H9 (cell line): Measurements from ENCODE around the gene SPECC1L. TPM values are rescaled to one million over a fixed set of nuclear protein-coding genes. Genes with fewer than 3 reads are reported as not detected.
"Not testable (repeated sequence)": the region's sequence is repeated elsewhere in the genome, so short reads cannot be mapped to it uniquely, and the experiment has no call there.

Experiments
- DNase-seq: peaks from one replicate; pipeline ENCODE4 v3.0.0-alpha.2; 2017
- H2AFZ ChIP-seq: one replicate; pipeline ENCODE4 v1.6.1; 2013; ENCODE audit warnings: mild to moderate bottlenecking, low read length, control low read depth, moderate library complexity
- H2AK5ac ChIP-seq: 2 replicates; pipeline ENCODE4 v1.6.1; 2013; ENCODE audit warnings: low read length, control low read depth, mixed read lengths; ENCODE audit not compliant: insufficient read length
- H2BK120ac ChIP-seq: one replicate; pipeline ENCODE4 v1.6.1; 2013; ENCODE audit warnings: low read depth, mild to moderate bottlenecking, low read length, control low read depth, inconsistent platforms; ENCODE audit not compliant: poor library complexity, severe bottlenecking
- H2BK12ac ChIP-seq: 2 replicates; pipeline ENCODE4 v1.6.1; 2013; ENCODE audit warnings: low read length, control low read depth, mixed read lengths, low read depth; ENCODE audit not compliant: insufficient read length
- H2BK15ac ChIP-seq: 2 replicates; pipeline ENCODE4 v1.6.1; 2013; ENCODE audit warnings: low read depth, low read length, control low read depth
- H2BK20ac ChIP-seq: one replicate; pipeline ENCODE4 v1.6.1; 2013; ENCODE audit warnings: low read depth, mild to moderate bottlenecking, low read length, control low read depth, inconsistent platforms; ENCODE audit not compliant: poor library complexity, severe bottlenecking
- H2BK5ac ChIP-seq: 2 replicates; pipeline ENCODE4 v1.6.1; 2013; ENCODE audit warnings: low read length, control low read depth, mixed read lengths; ENCODE audit not compliant: insufficient read length
- H3K14ac ChIP-seq: 2 replicates; pipeline ENCODE4 v1.6.1; 2013; ENCODE audit warnings: low read length, control low read depth; ENCODE audit not compliant: insufficient read depth
- H3K18ac ChIP-seq: 2 replicates; pipeline ENCODE4 v1.6.1; 2013; ENCODE audit warnings: low read depth, mild to moderate bottlenecking, mixed read lengths, low read length, control low read depth; ENCODE audit not compliant: insufficient read length
- H3K23ac ChIP-seq: 2 replicates; pipeline ENCODE4 v1.6.1; 2013; ENCODE audit warnings: low read length, control low read depth, mixed read lengths, low read depth; ENCODE audit not compliant: insufficient read length
- H3K23me2 ChIP-seq: 2 replicates; pipeline ENCODE4 v1.6.1; 2013; ENCODE audit warnings: low read depth, mild to moderate bottlenecking, mixed read lengths, low read length, control low read depth; ENCODE audit not compliant: insufficient read length, poor library complexity, severe bottlenecking
- H3K27ac ChIP-seq: 2 replicates; pipeline ENCODE4 v1.5.1; 2013; ENCODE audit warnings: low read length, control low read depth, mixed read lengths, low read depth; ENCODE audit not compliant: insufficient read length
- H3K27me3 ChIP-seq: 2 replicates; pipeline ENCODE4 v1.6.1; 2013; ENCODE audit warnings: low read length, control low read depth, inconsistent platforms; ENCODE audit not compliant: insufficient read depth
- H3K4ac ChIP-seq: 2 replicates; pipeline ENCODE4 v1.6.1; 2013; ENCODE audit warnings: low read depth, mild to moderate bottlenecking, control low read depth, inconsistent platforms, low read length, moderate library complexity
- H3K4me1 ChIP-seq: 2 replicates; pipeline ENCODE4 v1.6.1; 2013; ENCODE audit warnings: low read length, control low read depth, inconsistent platforms; ENCODE audit not compliant: insufficient read depth
- H3K4me2 ChIP-seq: 2 replicates; pipeline ENCODE4 v1.6.1; 2013; ENCODE audit warnings: low read length, control low read depth, mixed read lengths; ENCODE audit not compliant: insufficient read length, insufficient read depth
- H3K56ac ChIP-seq: 2 replicates; pipeline ENCODE4 v1.6.1; 2013; ENCODE audit warnings: low read depth, mild to moderate bottlenecking, mixed read lengths, low read length, control low read depth; ENCODE audit not compliant: insufficient read length
- H3K79me1 ChIP-seq: 2 replicates; pipeline ENCODE4 v1.6.1; 2013; ENCODE audit warnings: low read depth, mild to moderate bottlenecking, moderate library complexity, low read length, control low read depth, inconsistent platforms; ENCODE audit not compliant: insufficient read depth, poor library complexity, severe bottlenecking
- H3K79me2 ChIP-seq: 2 replicates; pipeline ENCODE4 v1.6.1; 2013; ENCODE audit warnings: low read length, control low read depth, inconsistent platforms; ENCODE audit not compliant: insufficient read depth
- H3K9ac ChIP-seq: 2 replicates; pipeline ENCODE4 v1.6.1; 2013; ENCODE audit warnings: low read length, control low read depth, mixed read lengths; ENCODE audit not compliant: insufficient read length; ENCODE audit errors: extremely low read depth
- H3K9me3 ChIP-seq: one replicate; pipeline ENCODE4 v1.6.1; 2013; ENCODE audit warnings: low read depth, low read length, inconsistent platforms; ENCODE audit not compliant: control insufficient read depth
- H3T11ph ChIP-seq: one replicate; pipeline ENCODE4 v1.6.1; 2013; ENCODE audit warnings: mild to moderate bottlenecking, low read length, control low read depth, inconsistent platforms
- H4K20me1 ChIP-seq: one replicate; pipeline ENCODE4 v1.6.1; 2013; ENCODE audit not compliant: control insufficient read depth, insufficient read length, insufficient read depth
- H4K5ac ChIP-seq: 2 replicates; pipeline ENCODE4 v1.6.1; 2013; ENCODE audit warnings: low read depth, mild to moderate bottlenecking, mixed read lengths, low read length, control low read depth; ENCODE audit not compliant: insufficient read length
- H4K8ac ChIP-seq: replicated peaks from 2 replicates; pipeline ENCODE4 v1.6.1; 2013; ENCODE audit warnings: low read length, control low read depth, mixed read lengths, low read depth; ENCODE audit not compliant: insufficient read length
- H4K91ac ChIP-seq: 2 replicates; pipeline ENCODE4 v1.6.1; 2013; ENCODE audit warnings: low read depth, mild to moderate bottlenecking, moderate library complexity, mixed read lengths, low read length, control low read depth; ENCODE audit not compliant: insufficient read length
- H3K27ac Mint-ChIP-seq, 3 experiments: 2 replicates in 2 of 3; 3 replicates in 1 of 3; pipeline ENCODE4 v1.8.0; 2020 to 2021; ENCODE audit warnings: mixed read lengths in 3 of 3, mild to moderate bottlenecking in 1 of 3, moderate library complexity in 1 of 3
- H3K27me3 Mint-ChIP-seq: 2 replicates; pipeline ENCODE4 v1.8.0; 2021; ENCODE audit warnings: low read depth, mild to moderate bottlenecking, moderate library complexity, mixed read lengths
- H3K36me3 Mint-ChIP-seq, 3 experiments: 2 replicates in 2 of 3; 3 replicates in 1 of 3; pipeline ENCODE4 v1.8.0; 2020 to 2021; ENCODE audit warnings: low read depth in 3 of 3, mixed read lengths in 3 of 3; ENCODE audit not compliant: insufficient read depth in 1 of 3
- H3K4me1 Mint-ChIP-seq, 2 experiments: 2 replicates each; pipeline ENCODE4 v1.8.0; 2020; ENCODE audit warnings: mixed read lengths in 2 of 2
- H3K4me3 Mint-ChIP-seq, 2 experiments: 2 replicates in 1 of 2; 3 replicates in 1 of 2; pipeline ENCODE4 v1.8.0; 2020 to 2021; ENCODE audit warnings: mild to moderate bottlenecking in 2 of 2, mixed read lengths in 2 of 2, moderate library complexity in 1 of 2
- H3K9me3 Mint-ChIP-seq, 2 experiments: 2 replicates in 1 of 2; 3 replicates in 1 of 2; pipeline ENCODE4 v1.8.0; 2020; ENCODE audit warnings: mild to moderate bottlenecking in 2 of 2, mixed read lengths in 2 of 2, moderate library complexity in 1 of 2
- WGBS: extraction: QIAGEN DNeasy Blood & Tissue Kit; methylation state at CpG from one replicate; pipeline ENCODE4 v1.1.7; 2013; ENCODE audit warnings: missing lambda C conversion rate, low lambda C conversion rate, mixed read lengths; ENCODE audit not compliant: insufficient read length; ENCODE audit errors: extremely low coverage; 5-methylcytosine and 5-hydroxymethylcytosine counted together
- total RNA-seq: library from RNA; stranded (reverse); gene quantifications from 2 replicates; pipeline ENCODE4 v1.2.1, GENCODE V29; 2021

SPECC1L gene
- total RNA-seq, 1 experiment from 2014 or later: 57.1 TPM

- H3K4me3 Mint-ChIP-seq, H3K27me3 Mint-ChIP-seq, H3K9me3 ChIP-seq, H3K56ac ChIP-seq, H3K27me3 ChIP-seq, H4K91ac ChIP-seq, H3K79me2 ChIP-seq, H3K23me2 ChIP-seq, H3K4me1 Mint-ChIP-seq, DNase-seq, H3K14ac ChIP-seq, H2BK12ac ChIP-seq, H4K8ac ChIP-seq, H3K23ac ChIP-seq, H2BK5ac ChIP-seq, H3T11ph ChIP-seq, H3K36me3 Mint-ChIP-seq, H2BK15ac ChIP-seq, H3K27ac ChIP-seq, H3K79me1 ChIP-seq, H4K5ac ChIP-seq, H3K9me3 Mint-ChIP-seq, H2AFZ ChIP-seq, H3K4me2 ChIP-seq, H2BK20ac ChIP-seq, H3K9ac ChIP-seq, H3K27ac Mint-ChIP-seq, H2BK120ac ChIP-seq, H3K4me1 ChIP-seq, H3K4ac ChIP-seq, H3K18ac ChIP-seq, H4K20me1 ChIP-seq, H2AK5ac ChIP-seq: not testable (repeated sequence)
- WGBS: no CpG with 5 or more reads among the region's 19 CpGs
Measured at GRCh38 chr22:24263479-24263878, 7.2 kb upstream of the SPECC1L start.

DNA sequence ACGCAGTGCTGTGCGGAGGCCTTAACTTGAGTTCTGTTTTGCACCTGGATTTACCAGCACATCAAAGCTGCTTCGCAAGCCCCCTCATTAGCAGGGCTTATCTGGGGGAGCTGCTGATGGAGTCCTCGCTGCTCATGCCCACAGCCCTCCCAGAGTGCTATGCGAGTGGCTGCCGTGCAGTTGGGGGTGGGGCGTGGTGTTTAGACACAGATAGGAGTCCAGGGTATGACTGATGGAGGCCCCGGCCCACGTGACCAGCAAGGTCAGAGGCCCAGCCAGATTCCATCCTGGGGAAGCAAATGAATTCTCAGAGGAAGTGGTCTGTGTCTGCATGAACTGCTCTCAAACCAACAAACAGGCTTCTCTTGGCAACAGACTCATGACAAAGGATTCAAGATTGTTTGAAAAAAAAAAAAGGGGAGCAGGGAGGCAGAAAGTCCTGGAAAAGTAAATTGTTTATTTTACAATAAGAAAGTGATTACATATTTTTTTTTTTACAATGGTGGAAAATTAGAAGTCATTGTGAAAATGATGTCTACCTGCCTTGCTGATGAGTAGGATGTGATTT, 6.2 kb upstream of the SPECC1L start:
- H3K56ac ChIP-seq, H2BK5ac ChIP-seq, H2BK120ac ChIP-seq, H3K4me2 ChIP-seq, H3K27ac Mint-ChIP-seq, H3K4me3 Mint-ChIP-seq, H3K27ac ChIP-seq, H2BK15ac ChIP-seq, H3K27me3 Mint-ChIP-seq, H2BK12ac ChIP-seq, H3T11ph ChIP-seq, H3K4ac ChIP-seq, H3K9me3 ChIP-seq, H3K79me2 ChIP-seq, H3K79me1 ChIP-seq, H3K9me3 Mint-ChIP-seq, H2AK5ac ChIP-seq, H2BK20ac ChIP-seq, H3K9ac ChIP-seq, H3K14ac ChIP-seq, H3K23me2 ChIP-seq, H3K36me3 Mint-ChIP-seq, H4K91ac ChIP-seq, H4K5ac ChIP-seq, DNase-seq, H4K20me1 ChIP-seq, H3K27me3 ChIP-seq, H3K4me1 ChIP-seq, H3K23ac ChIP-seq, H4K8ac ChIP-seq, H3K18ac ChIP-seq, H2AFZ ChIP-seq, H3K4me1 Mint-ChIP-seq: not testable (repeated sequence)
- WGBS: no CpG with 5 or more reads among the region's 9 CpGs
